AG09309 (cell line): ENCODE data around the gene MNDA.
"Not testable (repeated sequence)": the region's sequence is repeated elsewhere in the genome, so short reads cannot be mapped to it uniquely, and the experiment has no call there.

Experiments
- DNase-seq: peaks from one replicate; pipeline ENCODE4 v3.0.0-alpha.2; 2010; ENCODE audit warnings: low read depth
- H3K4me3 ChIP-seq: 2 replicates; pipeline ENCODE4 v1.5.1; 2011; ENCODE audit warnings: mild to moderate bottlenecking, low read depth, low read length, moderate library complexity; ENCODE audit not compliant: control insufficient read depth
- TF ChIP-seq, protein P1 (sequence below): IDR thresholded peaks from 2 replicates; pipeline ENCODE4 v1.5.1; 2011; ENCODE audit warnings: mild to moderate bottlenecking, low read depth, low read length, inconsistent platforms; ENCODE audit not compliant: insufficient read depth, control insufficient read depth; ENCODE audit errors: missing control alignments

The MNDA gene

DNA sequence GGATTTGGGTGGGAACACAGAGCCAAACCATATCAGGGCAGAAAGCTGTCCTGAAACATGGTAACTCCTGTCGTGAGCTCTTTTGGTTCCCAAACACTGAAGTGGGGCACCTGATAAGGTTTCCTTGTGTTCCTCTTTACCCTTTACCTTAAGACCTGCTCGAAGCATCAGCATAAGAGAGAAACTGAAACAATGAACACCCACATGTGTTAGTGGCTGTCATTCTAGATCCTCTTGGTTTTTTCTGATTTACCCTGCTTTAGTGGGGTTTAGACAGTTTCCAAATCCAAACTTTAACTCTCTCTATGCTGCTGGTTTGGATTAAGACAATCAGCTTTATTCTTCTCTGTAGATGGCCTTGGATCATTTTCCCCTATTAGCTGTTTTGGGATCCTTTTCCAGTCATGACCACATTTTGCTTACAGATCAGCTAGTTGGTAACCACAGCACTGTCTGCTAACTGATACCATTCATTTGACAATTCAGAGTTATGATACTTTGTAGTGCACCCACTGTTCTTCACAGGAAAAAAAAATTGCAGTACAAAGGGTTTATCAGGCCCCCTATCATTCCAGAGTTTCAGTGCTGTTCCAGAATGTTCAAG, 975 bp upstream of the MNDA start:
- TF ChIP-seq, protein P1, sequence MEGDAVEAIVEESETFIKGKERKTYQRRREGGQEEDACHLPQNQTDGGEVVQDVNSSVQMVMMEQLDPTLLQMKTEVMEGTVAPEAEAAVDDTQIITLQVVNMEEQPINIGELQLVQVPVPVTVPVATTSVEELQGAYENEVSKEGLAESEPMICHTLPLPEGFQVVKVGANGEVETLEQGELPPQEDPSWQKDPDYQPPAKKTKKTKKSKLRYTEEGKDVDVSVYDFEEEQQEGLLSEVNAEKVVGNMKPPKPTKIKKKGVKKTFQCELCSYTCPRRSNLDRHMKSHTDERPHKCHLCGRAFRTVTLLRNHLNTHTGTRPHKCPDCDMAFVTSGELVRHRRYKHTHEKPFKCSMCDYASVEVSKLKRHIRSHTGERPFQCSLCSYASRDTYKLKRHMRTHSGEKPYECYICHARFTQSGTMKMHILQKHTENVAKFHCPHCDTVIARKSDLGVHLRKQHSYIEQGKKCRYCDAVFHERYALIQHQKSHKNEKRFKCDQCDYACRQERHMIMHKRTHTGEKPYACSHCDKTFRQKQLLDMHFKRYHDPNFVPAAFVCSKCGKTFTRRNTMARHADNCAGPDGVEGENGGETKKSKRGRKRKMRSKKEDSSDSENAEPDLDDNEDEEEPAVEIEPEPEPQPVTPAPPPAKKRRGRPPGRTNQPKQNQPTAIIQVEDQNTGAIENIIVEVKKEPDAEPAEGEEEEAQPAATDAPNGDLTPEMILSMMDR, result no peak
- no peak for DNase-seq
- H3K4me3 ChIP-seq, result no peak overlapping the region

GRCh38 chr1:158833264-158833663, 2.1 kb downstream of the MNDA start:
- DNase-seq, result no peak
- H3K4me3 ChIP-seq, result no peak overlapping the region
- TF ChIP-seq, protein P1, result no peak

DNA sequence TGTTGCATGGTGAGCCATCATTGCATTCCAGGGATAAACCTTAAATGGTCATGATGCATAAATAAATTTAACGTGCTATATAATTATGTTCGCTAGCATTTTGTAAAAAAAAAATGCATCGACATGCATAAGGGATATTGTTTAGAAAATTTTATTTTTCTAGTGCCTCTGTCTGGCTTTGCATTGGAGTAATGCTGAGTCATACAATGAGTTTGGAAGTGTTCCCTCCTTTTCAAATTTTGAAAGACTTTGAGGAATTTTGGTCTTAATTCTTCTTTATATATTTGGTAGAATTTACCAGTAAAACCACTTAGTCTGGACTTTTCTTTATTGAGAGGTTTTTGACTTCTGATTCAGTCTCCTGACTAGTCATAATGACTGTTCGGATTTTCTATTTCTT, 4.9 kb downstream of the MNDA start:
- TF ChIP-seq, protein P1, result no peak
- H3K4me3 ChIP-seq, result no peak overlapping the region
- no peak for DNase-seq

DNA sequence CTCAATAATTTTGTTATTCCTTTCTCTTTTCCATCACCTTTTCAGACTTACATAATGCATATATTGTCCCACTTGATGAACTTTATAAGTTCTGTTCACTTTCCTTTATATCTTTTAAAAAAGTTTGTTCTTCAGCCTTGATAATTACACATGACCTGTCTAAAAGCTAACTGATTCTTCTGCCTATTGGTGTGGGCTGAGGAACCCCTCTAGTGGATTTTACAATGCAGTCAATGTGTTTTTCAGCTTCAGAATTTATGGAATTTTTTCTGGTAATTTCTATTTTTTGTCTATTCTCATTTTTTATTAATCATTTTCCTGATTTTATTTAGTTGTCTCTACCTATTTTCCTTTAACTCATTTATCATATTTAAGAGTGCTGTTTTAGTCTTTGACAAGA, 7.5 kb downstream of the MNDA start:
- H3K4me3 ChIP-seq, result no peak overlapping the region
- TF ChIP-seq, protein P1, result no peak
- no peak for DNase-seq

GRCh38 chr1:158839566-158839965, 8.4 kb downstream of the MNDA start:
- no peak for DNase-seq
- no peak overlapping the region for H3K4me3 ChIP-seq
- TF ChIP-seq, protein P1, result no peak

- no peak for DNase-seq
- H3K4me3 ChIP-seq, result no peak overlapping the region
- TF ChIP-seq, protein P1, result no peak
These were observed 9.1 kb downstream of the MNDA start for GRCh38 chr1:158840236-158840635.

- DNase-seq, result no peak
- TF ChIP-seq, protein P1, result no peak
- H3K4me3 ChIP-seq, result no peak overlapping the region
These were observed 33.4 kb downstream of the MNDA start for GRCh38 chr1:158864595-158864994.

GRCh38 chr1:158870438-158870837, 39.3 kb downstream of the MNDA start:
- DNase-seq, result not testable (repeated sequence)

More at GRCh38 chr1:158870438-158870837, 39.3 kb downstream of the MNDA start:
- not testable (repeated sequence) for H3K4me3 ChIP-seq
